HepG2 (cell line): ENCODE data around the gene CD79A. TPM values are rescaled to one million over a fixed set of nuclear protein-coding genes. Genes with fewer than 3 reads are reported as not detected.

Source experiments
- ELF4 ChIP-seq: sonication (generic); formaldehyde crosslinking; IDR thresholded peaks from 2 replicates; pipeline ENCODE4 v1.5.0; 2020; ENCODE audit warnings: missing genetic modification reagents, mild to moderate bottlenecking, moderate library complexity, borderline replicate concordance
- ELK4 ChIP-seq: sonication (generic); formaldehyde crosslinking; IDR thresholded peaks from 2 replicates; pipeline ENCODE4 v1.9.0; 2021; ENCODE audit warnings: missing genetic modification reagents, borderline replicate concordance
- ETV5 ChIP-seq: IDR thresholded peaks from 2 replicates; pipeline ENCODE4 v1.6.1; 2018; ENCODE audit warnings: missing biosample characterization, missing genetic modification reagents, inconsistent platforms, borderline replicate concordance
- HMGXB4 ChIP-seq, 2 experiments: sonication (generic) in 1 of 2; formaldehyde crosslinking in 1 of 2; IDR thresholded peaks; 2 replicates each; pipeline versions ENCODE4 v1.4.0 to v1.6.1; 2018 to 2020; ENCODE audit warnings: missing genetic modification reagents in 2 of 2, borderline replicate concordance in 1 of 2, low read depth in 1 of 2, mild to moderate bottlenecking in 1 of 2, missing biosample characterization in 1 of 2
- HNF1A ChIP-seq, 2 experiments: sonication (generic) in 1 of 2; formaldehyde crosslinking in 1 of 2; IDR thresholded peaks; 2 replicates each; pipeline versions ENCODE4 v1.4.0 to v1.6.1; 2016 to 2020; ENCODE audit warnings: borderline replicate concordance in 1 of 2, low read depth in 1 of 2, mild to moderate bottlenecking in 1 of 2, missing genetic modification reagents in 1 of 2
- IRX3 ChIP-seq: sonication (generic); formaldehyde crosslinking; IDR thresholded peaks from 2 replicates; pipeline ENCODE4 v1.8.1; 2023; ENCODE audit warnings: mild to moderate bottlenecking, low read depth, missing genetic modification reagents, borderline replicate concordance
- KLF11 ChIP-seq: IDR thresholded peaks from 2 replicates; pipeline ENCODE4 v1.6.1; 2016; ENCODE audit warnings: missing compliant biosample characterization
- MBD4 ChIP-seq: IDR thresholded peaks from 2 replicates; pipeline ENCODE4 v1.6.1; 2012; ENCODE audit warnings: low read length, inconsistent platforms, borderline replicate concordance
- PRDM4 ChIP-seq: sonication (generic); formaldehyde crosslinking; IDR thresholded peaks from 2 replicates; pipeline ENCODE4 v1.9.0; 2021; ENCODE audit warnings: missing genetic modification reagents, borderline replicate concordance
- SP1 ChIP-seq, 2 experiments: fragments of 450-650 bp in 1 of 2; sonication (generic) in 1 of 2; formaldehyde crosslinking in 1 of 2; IDR thresholded peaks; 2 replicates each; pipeline versions ENCODE4 v1.4.0 to v1.6.1; 2016 to 2020; ENCODE audit warnings: missing genetic modification reagents in 1 of 2
- TFDP2 ChIP-seq: sonication (generic); formaldehyde crosslinking; IDR thresholded peaks from 2 replicates; pipeline ENCODE4 v1.4.0; 2020; ENCODE audit warnings: missing genetic modification reagents
- U2AF1 ChIP-seq: fragments of 200-400 bp; formaldehyde crosslinking; optimal IDR thresholded peaks from 2 replicates; pipeline ENCODE3; 2017; ENCODE audit warnings: mild to moderate bottlenecking, low read depth, low read length
- ZNF800 ChIP-seq: sonication (generic); formaldehyde crosslinking; IDR thresholded peaks from 2 replicates; pipeline ENCODE4 v1.4.0; 2020; ENCODE audit warnings: missing genetic modification reagents
- polyA plus RNA-seq, 8 experiments: library from polyadenylated mRNA; depleted of rRNA in 3 of 8; stranded (reverse) in 7 of 8; unstranded in 1 of 8; fragments of >200 nt; fragmentation: Illumina TruSeq in 4 of 8; extraction: Trizol in 4 of 8; gene quantifications; 2 replicates each; pipeline versions ENCODE4 v1.2.1 to v1.2.3, GENCODE V29; 2011 to 2016; ENCODE audit warnings: low read depth in 4 of 8, missing spikeins in 1 of 8, mixed read lengths in 1 of 8; ENCODE audit not compliant: insufficient read depth in 1 of 8
- total RNA-seq, 5 experiments: library from RNA; depleted of rRNA; stranded (reverse); fragments of >200 nt; fragmentation: Illumina TruSeq; extraction: Trizol; gene quantifications; 2 replicates each; pipeline ENCODE4 v1.2.3, GENCODE V29; 2016; ENCODE audit warnings: low read depth in 1 of 5

CD79A gene
- total and polyA plus RNA-seq, 2 of the 13 experiments (the other 11 are each of a cell fraction or from before 2014, with no cell fraction given) = 0.24 to 0.33 TPM

- TF ChIP-seq HMGXB4 (CRISPR knock-in tag; IDR thresholded peaks at IDR 0.05; ENCODE audit: borderline replicate concordance in 1 of 2, low read depth in 1 of 2) (no peak), ETV5 (CRISPR knock-in tag) (peak; percentile 71; the same call in 1 of the 2 replicates), PRDM4 (CRISPR knock-in tag) (no peak), IRX3 (CRISPR knock-in tag) (no peak), U2AF1 (no peak), ELK4 (CRISPR knock-in tag) (no peak), ELF4 (CRISPR knock-in tag) (no peak), HNF1A (IDR thresholded peaks at IDR 0.05; ENCODE audit: low read depth) (no peak), HNF1A (CRISPR knock-in tag; IDR thresholded peaks at IDR 0.05; ENCODE audit: borderline replicate concordance) (0 out of 2 replicates have a peak, but pooled peaks have one; percentile 17), TFDP2 (no peak), KLF11 (CRISPR knock-in tag) (no peak), MBD4 (no peak), ZNF800 (CRISPR knock-in tag) (no peak), SP1 (IDR thresholded peaks at IDR 0.05) (no peak), SP1 (CRISPR knock-in tag; IDR thresholded peaks at IDR 0.05) (0 out of 2 replicates have a peak, but pooled peaks have one; percentile 20)
These were observed 27.2 kb downstream of the CD79A start (continued) for GRCh38 chr19:41904118-41904870.
